ENCODE measurements around the gene ACSF3.

Gene ACSF3

DNA sequence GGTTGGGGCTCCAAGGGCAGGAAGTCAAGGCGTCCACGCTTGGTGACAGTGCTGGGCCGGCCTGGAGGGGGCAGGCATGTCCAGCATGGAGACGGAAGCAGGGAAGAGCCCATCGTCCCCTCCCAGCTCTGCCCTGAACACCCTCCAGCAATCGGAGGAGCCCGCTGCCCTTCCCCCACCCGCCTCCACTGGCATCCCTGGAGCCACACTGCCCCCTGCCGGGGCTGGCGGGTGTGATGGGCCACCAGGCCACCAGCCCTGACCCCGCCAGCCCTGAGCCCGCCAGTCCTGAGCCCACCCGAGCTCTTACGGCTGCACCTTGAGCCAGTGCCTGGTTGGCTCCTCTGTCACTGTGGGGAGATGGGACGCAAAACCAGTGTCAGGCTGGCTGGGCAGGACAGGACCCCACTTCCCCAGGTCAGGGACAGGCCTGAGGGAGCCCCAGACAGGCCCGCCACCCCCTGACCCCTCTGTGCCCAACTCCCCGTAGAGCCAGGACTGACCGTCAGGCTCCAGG lies 73.8 kb downstream of the ACSF3 start:
- peaks cover 7% of the 10 kb centered on the region for H3K4me1 ChIP-seq
- no peaks in the 10 kb centered on the region for H3K9me3 ChIP-seq
- peak; percentile 74 for TF ChIP-seq CTCF (IDR thresholded peaks at IDR 0.05; ENCODE audit: low read depth, low read length)
- no peaks in the 10 kb centered on the region for H3K36me3 ChIP-seq
- peaks cover 37% of the 10 kb centered on the region for H3K27me3 ChIP-seq
- no peak overlapping the region for H3K4me3 ChIP-seq (ENCODE audit: low read depth, low read length)
- DNase-seq = peak; percentile 97

DNA sequence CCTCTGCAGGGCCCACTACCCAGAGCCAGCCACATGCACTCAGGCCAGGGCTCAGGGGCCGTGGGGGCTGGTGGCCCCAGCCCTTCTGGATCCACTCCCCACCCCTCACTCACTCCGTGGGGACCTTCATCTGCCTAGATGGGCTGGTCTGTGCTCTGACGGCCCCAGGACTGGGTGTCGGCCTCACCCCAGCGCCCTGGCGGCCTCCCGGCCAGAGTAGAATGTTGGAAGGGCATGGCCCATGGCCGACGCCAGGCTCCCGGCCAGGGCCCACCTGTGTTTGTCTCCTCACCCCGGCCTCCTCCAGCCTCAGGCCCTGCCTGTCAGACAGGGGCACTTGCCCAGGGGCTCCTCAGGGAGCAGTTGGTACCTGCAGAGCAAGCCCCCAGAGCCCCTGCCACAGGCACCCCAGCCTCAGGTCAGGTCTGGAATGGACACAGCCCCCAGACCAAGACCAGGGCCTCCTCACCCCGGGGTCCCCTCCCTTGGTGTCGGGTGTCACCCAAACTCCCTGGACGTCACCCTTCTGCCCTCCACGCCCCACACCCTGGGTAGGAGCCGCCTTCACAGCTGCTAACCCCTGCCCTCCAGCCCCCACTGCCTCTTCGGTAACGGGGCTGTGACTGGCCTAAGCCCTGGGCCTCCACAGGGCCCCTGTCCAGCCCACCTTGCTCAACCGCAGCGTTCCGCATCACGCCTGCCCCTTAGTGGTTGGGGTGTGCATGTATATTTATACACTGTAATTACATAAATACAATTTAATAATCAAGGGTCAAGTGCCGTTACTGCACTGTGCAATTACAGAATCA lies 74.9 kb downstream of the ACSF3 start:
- Histone ChIP-seq H3K9me3 (no peaks in the 10 kb centered on the region), H3K36me3 (no peaks in the 10 kb centered on the region), H3K27me3 (peaks cover 37% of the 10 kb centered on the region), H3K4me3 (ENCODE audit: low read depth, low read length) (no peak overlapping the region), H3K4me1 (peaks cover 7% of the 10 kb centered on the region)
- no peak for DNase-seq
- TF ChIP-seq CTCF (IDR thresholded peaks at IDR 0.05; ENCODE audit: low read depth, low read length) = peak; percentile 40

DNA sequence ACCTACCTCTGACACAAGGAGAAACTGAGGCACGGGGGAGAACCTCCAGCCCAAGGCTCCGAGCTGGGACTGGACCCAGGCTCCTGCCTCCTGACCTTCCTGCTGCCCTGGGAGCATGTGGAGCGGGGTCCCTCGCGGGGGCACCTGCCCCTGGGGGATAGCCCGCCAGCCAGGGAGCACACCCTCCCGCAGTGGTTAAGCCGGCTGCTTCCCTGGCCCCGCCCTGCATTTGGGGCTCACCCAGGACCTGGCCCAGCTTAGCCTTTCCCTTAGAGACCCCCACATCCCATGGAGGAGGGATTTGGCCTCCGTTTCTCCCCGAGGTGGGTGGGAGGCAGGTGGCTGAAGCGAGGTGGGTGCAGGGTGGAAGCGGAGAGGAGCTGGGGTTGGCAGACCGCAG lies 76.1 kb downstream of the ACSF3 start:
- Histone ChIP-seq H3K9me3 (no peaks in the 10 kb centered on the region), H3K4me1 (peaks cover 4% of the 10 kb centered on the region), H3K27me3 (peaks cover 37% of the 10 kb centered on the region), H3K4me3 (ENCODE audit: low read depth, low read length) (no peak overlapping the region), H3K36me3 (no peaks in the 10 kb centered on the region)
- no peak for TF ChIP-seq CTCF (IDR thresholded peaks at IDR 0.05; ENCODE audit: low read depth, low read length)
- DNase-seq = no peak

DNA sequence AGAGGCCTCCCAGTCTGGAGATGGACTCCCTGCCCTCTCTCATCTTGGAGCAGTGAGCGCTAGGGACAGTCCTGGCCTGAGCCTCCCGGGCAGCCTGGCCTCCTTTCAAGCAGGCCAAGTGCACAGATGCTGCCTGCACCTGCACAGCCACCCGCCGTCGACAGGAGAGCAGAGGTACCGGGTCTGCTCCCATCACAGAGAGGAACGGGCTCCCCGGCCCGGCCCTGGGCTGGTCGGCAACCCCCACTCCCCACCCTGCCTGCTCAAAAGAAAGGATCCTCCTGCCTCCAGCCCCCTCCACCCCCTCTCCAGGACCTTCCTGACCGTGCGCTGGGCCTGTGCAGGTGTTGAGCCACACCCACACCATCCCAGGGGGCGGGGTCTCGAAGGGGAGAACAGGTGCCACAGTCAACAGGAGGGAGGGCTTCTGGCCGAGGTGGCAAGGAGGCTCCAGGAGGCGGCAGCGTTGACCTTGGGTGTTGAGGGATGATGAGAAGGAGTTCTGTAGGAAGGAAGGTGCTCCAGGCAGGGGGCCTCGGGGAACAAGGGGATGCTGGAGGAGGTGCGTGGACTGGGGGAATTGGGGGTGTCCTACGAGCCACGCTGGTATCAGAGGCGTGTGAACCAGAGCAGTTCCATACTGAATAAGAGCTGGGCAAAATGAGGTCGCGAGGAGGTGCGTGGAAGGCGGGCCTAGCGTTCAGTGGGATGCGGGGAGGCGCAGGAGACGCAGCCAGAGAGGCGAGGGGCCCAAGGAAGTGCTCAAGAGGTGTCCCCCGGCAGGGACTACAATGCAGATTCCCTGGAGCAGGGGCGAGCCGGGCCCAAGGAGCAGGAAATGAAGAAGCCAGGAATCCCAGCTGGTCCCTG lies 76.9 kb downstream of the ACSF3 start:
- Histone ChIP-seq H3K36me3 (no peaks in the 10 kb centered on the region), H3K4me1 (peaks cover 4% of the 10 kb centered on the region), H3K9me3 (no peaks in the 10 kb centered on the region), H3K4me3 (ENCODE audit: low read depth, low read length) (peak overlapping the region; percentile 24), H3K27me3 (peaks cover 37% of the 10 kb centered on the region)
- no peak for TF ChIP-seq CTCF (IDR thresholded peaks at IDR 0.05; ENCODE audit: low read depth, low read length)
- DNase-seq = no peak

DNA sequence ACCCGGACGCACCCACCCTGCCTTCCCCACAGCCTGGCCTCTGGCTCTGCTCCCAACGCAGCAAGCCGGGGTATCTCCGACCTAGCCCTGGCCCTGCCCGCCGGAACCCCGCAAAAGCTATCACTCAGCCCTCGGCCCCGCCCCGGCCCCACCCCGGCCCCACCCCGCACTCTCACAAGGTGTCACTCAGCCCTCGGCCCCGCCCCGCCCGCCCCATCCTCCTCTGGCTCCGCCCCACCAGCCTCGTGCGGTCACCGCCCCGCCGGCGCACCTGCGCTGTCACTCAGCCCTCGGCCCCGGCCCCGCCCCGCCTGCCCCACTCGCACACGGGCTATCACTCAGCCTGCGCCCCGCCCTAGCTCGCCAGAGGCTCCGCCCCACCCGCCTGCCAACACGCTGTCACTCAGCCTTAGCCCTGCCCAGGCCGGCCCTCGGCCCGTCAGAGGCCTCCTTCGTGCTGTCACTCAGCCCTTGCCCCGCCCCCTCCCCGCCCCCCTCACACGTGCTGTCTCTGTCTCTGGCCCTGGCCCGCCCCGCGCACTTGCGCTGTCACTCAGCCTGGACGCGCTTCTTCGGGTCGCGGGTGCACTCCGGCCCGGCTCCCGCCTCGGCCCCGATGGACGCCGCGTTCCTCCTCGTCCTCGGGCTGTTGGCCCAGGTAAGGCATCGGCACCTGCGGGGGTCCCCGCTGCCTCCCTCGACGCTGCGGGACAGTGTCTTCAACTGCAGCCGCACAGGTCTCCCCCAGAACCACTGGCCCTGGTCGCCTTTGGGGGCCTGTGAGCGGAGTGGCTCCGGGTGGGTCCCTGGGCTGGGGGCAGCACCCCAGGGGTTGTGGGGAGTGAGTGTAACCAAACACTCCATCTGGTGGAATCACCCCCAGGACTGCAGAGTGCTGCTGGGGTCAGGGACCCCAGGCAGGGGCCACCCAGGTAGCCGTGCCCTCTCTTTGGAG lies 77.8 kb downstream of the ACSF3 start, which contains the start of gene CDH15:
Gene CDH15, plus strand, starts transcription at position 533 of the 955 bp plus-strand sequence. Its CDS starts 84 bp downstream, at position 617.
- peak; percentile 99 for DNase-seq
- peaks cover 37% of the 10 kb centered on the region for H3K27me3 ChIP-seq
- H3K9me3 ChIP-seq = no peaks in the 10 kb centered on the region
- H3K4me1 ChIP-seq = peaks cover 4% of the 10 kb centered on the region
- no peaks in the 10 kb centered on the region for H3K36me3 ChIP-seq
- H3K4me3 ChIP-seq (ENCODE audit: low read depth, low read length) = peak within 1 kb of the TSS; percentile 24
- TF ChIP-seq CTCF (IDR thresholded peaks at IDR 0.05; ENCODE audit: low read depth, low read length) = no peak

Measured in BE2C (cell line).